Measurements from ENCODE around the gene DDAH2.

DDAH2 gene

GRCh38 chr6:31723245-31723979 lies 5.7 kb downstream of the DDAH2 start, which contains the start of gene MPIG6B:
Gene MPIG6B, plus strand, starts transcription at chr6:31723373. Its CDS starts 11 bp downstream, at chr6:31723384.
- TF ChIP-seq, protein P1, sequence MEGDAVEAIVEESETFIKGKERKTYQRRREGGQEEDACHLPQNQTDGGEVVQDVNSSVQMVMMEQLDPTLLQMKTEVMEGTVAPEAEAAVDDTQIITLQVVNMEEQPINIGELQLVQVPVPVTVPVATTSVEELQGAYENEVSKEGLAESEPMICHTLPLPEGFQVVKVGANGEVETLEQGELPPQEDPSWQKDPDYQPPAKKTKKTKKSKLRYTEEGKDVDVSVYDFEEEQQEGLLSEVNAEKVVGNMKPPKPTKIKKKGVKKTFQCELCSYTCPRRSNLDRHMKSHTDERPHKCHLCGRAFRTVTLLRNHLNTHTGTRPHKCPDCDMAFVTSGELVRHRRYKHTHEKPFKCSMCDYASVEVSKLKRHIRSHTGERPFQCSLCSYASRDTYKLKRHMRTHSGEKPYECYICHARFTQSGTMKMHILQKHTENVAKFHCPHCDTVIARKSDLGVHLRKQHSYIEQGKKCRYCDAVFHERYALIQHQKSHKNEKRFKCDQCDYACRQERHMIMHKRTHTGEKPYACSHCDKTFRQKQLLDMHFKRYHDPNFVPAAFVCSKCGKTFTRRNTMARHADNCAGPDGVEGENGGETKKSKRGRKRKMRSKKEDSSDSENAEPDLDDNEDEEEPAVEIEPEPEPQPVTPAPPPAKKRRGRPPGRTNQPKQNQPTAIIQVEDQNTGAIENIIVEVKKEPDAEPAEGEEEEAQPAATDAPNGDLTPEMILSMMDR (IDR thresholded peaks at IDR 0.05; ENCODE audit: insufficient read depth, missing control alignments): no peak
- no peak for FAIRE-seq

DNA sequence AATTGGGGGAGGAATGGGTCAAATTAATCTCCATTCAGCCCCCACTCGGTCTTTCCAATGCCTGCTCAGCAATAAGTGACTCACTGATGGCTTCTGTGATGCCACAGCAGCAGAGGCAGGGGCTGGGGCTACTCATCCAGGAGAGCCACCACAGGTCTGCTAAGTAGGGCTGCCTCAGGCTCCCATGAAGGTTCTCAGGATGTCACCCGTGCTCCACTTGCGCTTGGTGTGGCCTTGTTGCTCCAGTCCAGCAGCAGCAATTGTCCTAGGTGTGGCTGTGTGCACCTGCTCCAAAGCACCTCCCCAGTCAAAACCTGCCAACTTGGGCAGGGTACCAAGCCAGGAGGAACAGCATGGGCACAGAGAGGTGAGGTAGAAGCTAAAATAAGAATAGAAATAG lies 6.9 kb downstream of the DDAH2 start:
- FAIRE-seq: no peak
- no peak for DNase-seq (ENCODE audit: insufficient read length, low spot score)
- TF ChIP-seq, protein P1 (IDR thresholded peaks at IDR 0.05; ENCODE audit: insufficient read depth, missing control alignments): no peak

More at GRCh38 chr6:31723245-31723979, 5.7 kb downstream of the DDAH2 start, which contains the start of gene MPIG6B:
- no peak for DNase-seq (ENCODE audit: insufficient read length, low spot score)

DNA sequence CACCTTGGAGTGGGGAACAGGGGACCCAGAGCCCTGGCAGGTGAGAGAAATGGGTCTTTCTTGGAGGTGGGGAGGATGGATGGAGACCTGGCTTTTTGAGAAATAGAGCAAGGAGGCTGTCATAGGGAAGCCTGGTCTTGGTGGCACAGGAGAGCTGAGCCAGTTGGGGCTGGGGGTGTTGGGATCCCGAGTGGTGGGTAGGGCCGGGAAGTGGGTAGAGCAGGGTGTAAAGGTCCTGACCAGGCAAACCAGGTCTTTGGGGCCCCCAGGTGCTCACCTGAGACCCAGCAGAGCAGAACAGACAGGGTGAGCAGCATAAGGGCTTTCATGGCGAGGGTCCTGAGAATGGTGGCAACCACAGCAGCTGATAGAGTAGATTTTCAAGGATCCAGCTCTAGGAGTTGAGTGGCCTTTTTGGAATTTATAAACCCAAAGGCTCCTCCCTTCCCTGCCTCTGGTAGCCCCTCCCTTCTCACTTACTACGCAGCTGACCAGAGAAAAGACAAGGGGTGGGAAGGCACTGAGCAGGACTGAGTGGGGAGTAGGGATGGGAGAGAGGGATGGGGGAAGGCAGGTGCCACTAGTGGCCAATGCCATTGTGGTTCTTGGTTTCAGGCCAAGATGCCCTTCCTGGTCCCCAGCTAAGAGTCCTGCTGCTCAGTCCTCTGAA lies 7.6 kb downstream of the DDAH2 start, which contains the start of gene LY6G6C:
Gene LY6G6C, minus strand, starts transcription at position 396 of the 670 bp plus-strand sequence. Its CDS starts 67 bp downstream, at position 329.
- FAIRE-seq (no peak), DNase-seq (ENCODE audit: insufficient read length, low spot score) (no peak)
- TF ChIP-seq, protein P1 (IDR thresholded peaks at IDR 0.05; ENCODE audit: insufficient read depth, missing control alignments): no peak

- FAIRE-seq (no peak), DNase-seq (ENCODE audit: insufficient read length, low spot score) (no peak)
- TF ChIP-seq, protein P1 (IDR thresholded peaks at IDR 0.05; ENCODE audit: insufficient read depth, missing control alignments): no peak
Measured at GRCh38 chr6:31720196-31720770, 8.8 kb downstream of the DDAH2 start.

DNA sequence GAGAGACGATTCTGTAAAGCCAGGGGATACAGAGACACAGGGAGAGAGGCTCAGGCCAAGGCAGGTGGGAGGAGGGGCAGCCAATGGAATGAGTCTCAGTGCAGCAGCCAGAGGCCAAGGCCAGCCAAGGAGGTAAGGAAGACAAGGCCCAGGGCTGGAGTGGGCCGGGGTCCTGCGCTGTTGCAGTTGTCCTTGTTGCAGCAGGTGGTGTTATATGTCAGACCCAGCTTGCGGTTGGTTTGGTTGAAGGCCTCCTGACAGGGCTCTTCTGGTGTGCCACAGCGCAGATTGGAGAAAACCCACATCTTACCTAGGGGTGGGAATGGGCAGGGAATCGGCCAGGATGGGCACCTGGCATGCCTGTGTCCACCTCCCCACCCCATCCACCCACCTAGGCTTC lies 10.1 kb downstream of the DDAH2 start:
- FAIRE-seq (no peak), DNase-seq (ENCODE audit: insufficient read length, low spot score) (no peak)
- TF ChIP-seq, protein P1 (IDR thresholded peaks at IDR 0.05; ENCODE audit: insufficient read depth, missing control alignments): no peak

DNA sequence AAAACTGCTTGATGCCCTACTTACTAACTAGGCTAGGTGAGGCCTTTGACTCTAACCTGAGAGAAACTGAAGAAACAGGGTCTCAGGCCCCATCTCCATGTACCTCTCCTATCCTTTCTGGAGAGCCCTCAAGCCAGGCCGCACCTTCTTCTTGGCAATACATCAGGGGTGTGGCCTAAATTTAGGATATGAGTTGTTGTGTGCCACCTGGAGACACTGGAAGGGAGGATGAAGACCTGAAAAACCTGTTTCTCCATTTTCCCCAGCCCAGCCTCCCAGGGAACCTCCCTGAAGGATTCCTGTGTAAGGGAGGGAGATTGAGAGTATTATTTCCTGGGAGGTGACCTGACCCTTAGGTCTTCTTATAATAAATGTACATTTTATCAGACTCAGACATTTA lies 10.8 kb downstream of the DDAH2 start:
- no peak for DNase-seq (ENCODE audit: insufficient read length, low spot score)
- TF ChIP-seq, protein P1 (IDR thresholded peaks at IDR 0.05; ENCODE audit: insufficient read depth, missing control alignments): no peak

More for the DNA sequence above, 10.8 kb downstream of the DDAH2 start:
- no peak for FAIRE-seq
